GM23338 (cell line): Measurements from ENCODE around the gene WNT4. TPM values are rescaled to one million over a fixed set of nuclear protein-coding genes. Genes with fewer than 3 reads are reported as not detected.

Source experiments
- ATAC-seq: fragments of 200-7000 bp; cut with Tn5 transposase; 3 replicates; pipeline ENCODE4 v1.9.1; 2020
- DNase-seq: peaks from one replicate; pipeline ENCODE4 v3.0.0-alpha.2; 2015; ENCODE audit warnings: low spot score
- H2AFZ ChIP-seq: fragments of 200-600 bp; sonication (generic); 2 replicates; pipeline ENCODE4 v1.8.0; 2016; ENCODE audit warnings: antibody characterized with exemption, mild to moderate bottlenecking, moderate library complexity
- H3F3A ChIP-seq: fragments of 200-600 bp; sonication (generic); replicated peaks from 2 replicates; pipeline ENCODE4 v1.8.0; 2017; ENCODE audit warnings: antibody characterized with exemption, mixed run types, low read depth
- H3K27ac ChIP-seq: fragments of 200-600 bp; sonication (generic); 2 replicates; pipeline ENCODE4 v1.6.1; 2016; ENCODE audit warnings: low read depth
- H3K27me3 ChIP-seq: fragments of 200-600 bp; sonication (generic); 2 replicates; pipeline ENCODE4 v1.8.0; 2016; ENCODE audit warnings: mild to moderate bottlenecking, mixed run types, moderate library complexity; ENCODE audit not compliant: insufficient read depth
- H3K36me3 ChIP-seq: fragments of 200-600 bp; sonication (generic); 2 replicates; pipeline ENCODE4 v1.8.0; 2016; ENCODE audit warnings: mild to moderate bottlenecking; ENCODE audit not compliant: insufficient read depth
- H3K4me1 ChIP-seq: fragments of 200-600 bp; sonication (generic); 2 replicates; pipeline ENCODE4 v1.8.0; 2016; ENCODE audit warnings: mild to moderate bottlenecking, moderate library complexity; ENCODE audit not compliant: insufficient read depth
- H3K4me2 ChIP-seq: fragments of 200-600 bp; sonication (generic); 2 replicates; pipeline ENCODE4 v1.7.1; 2017; ENCODE audit warnings: mixed run types
- H3K4me3 ChIP-seq: fragments of 200-600 bp; sonication (generic); 2 replicates; pipeline ENCODE4 v1.6.1; 2016; ENCODE audit warnings: mixed run types
- H3K79me2 ChIP-seq: fragments of 200-600 bp; sonication (generic); replicated peaks from 2 replicates; pipeline ENCODE4 v1.8.0; 2017; ENCODE audit warnings: mild to moderate bottlenecking; ENCODE audit not compliant: insufficient read depth
- H3K9me2 ChIP-seq: fragments of 200-600 bp; sonication (generic); 2 replicates; pipeline ENCODE4 v1.8.0; 2017; ENCODE audit not compliant: insufficient read depth
- H4K20me1 ChIP-seq: fragments of 200-600 bp; sonication (generic); replicated peaks from 2 replicates; pipeline ENCODE4 v1.8.0; 2017; ENCODE audit warnings: mild to moderate bottlenecking; ENCODE audit not compliant: insufficient read depth
- H3K27ac Mint-ChIP-seq: 2 replicates; pipeline ENCODE4 v1.8.0; 2020; ENCODE audit warnings: inconsistent platforms, mild to moderate bottlenecking, moderate library complexity, mixed read lengths
- H3K27me3 Mint-ChIP-seq: 3 replicates; pipeline ENCODE4 v1.8.0; 2022; ENCODE audit warnings: low read depth, mild to moderate bottlenecking, moderate library complexity, mixed read lengths, inconsistent platforms; ENCODE audit not compliant: insufficient read depth, poor library complexity
- H3K36me3 Mint-ChIP-seq: 3 replicates; pipeline ENCODE4 v1.8.0; 2021; ENCODE audit warnings: low read depth, mild to moderate bottlenecking, inconsistent platforms, moderate library complexity, mixed read lengths
- H3K4me1 Mint-ChIP-seq: 3 replicates; pipeline ENCODE4 v1.8.0; 2020; ENCODE audit warnings: mild to moderate bottlenecking, inconsistent platforms, mixed read lengths
- H3K4me3 Mint-ChIP-seq: 3 replicates; pipeline ENCODE4 v1.8.0; 2021; ENCODE audit warnings: moderate library complexity, mild to moderate bottlenecking, inconsistent platforms, mixed read lengths
- H3K9me3 Mint-ChIP-seq: 3 replicates; pipeline ENCODE4 v1.8.0; 2020; ENCODE audit warnings: moderate library complexity, mild to moderate bottlenecking, inconsistent platforms, mixed read lengths
- ETS1 ChIP-seq: IDR thresholded peaks from 2 replicates; pipeline ENCODE4 v1.6.1; 2016; ENCODE audit warnings: antibody characterized with exemption
- EZH2 ChIP-seq: fragments of 200-600 bp; sonication (generic); IDR thresholded peaks from one replicate; pipeline ENCODE4 v1.8.0; 2017; ENCODE audit warnings: antibody characterized with exemption, mild to moderate bottlenecking, low read depth; ENCODE audit not compliant: unreplicated experiment
- JUNB ChIP-seq: IDR thresholded peaks from one replicate; pipeline ENCODE4 v1.6.1; 2016; ENCODE audit warnings: antibody characterized with exemption; ENCODE audit not compliant: unreplicated experiment
- NANOG ChIP-seq: IDR thresholded peaks from 2 replicates; pipeline ENCODE4 v1.6.1; 2016; ENCODE audit warnings: antibody characterized with exemption, borderline replicate concordance
- POLR2AphosphoS5 ChIP-seq: IDR thresholded peaks from 2 replicates; pipeline ENCODE4 v1.6.1; 2016; ENCODE audit warnings: antibody characterized with exemption, low read depth
- REST ChIP-seq: IDR thresholded peaks from one replicate; pipeline ENCODE4 v1.6.1; 2018; ENCODE audit warnings: antibody characterized with exemption; ENCODE audit not compliant: unreplicated experiment
- STAT1 ChIP-seq: IDR thresholded peaks from one replicate; pipeline ENCODE4 v1.6.1; 2016; ENCODE audit warnings: antibody characterized with exemption; ENCODE audit not compliant: unreplicated experiment
- ZNF114 ChIP-seq: fragments of 250-450 bp; sonication (Bioruptor Pico); IDR thresholded peaks from 2 replicates; pipeline ENCODE4 v1.5.0; 2020; ENCODE audit warnings: mild to moderate bottlenecking, moderate library complexity
- ZNF331 ChIP-seq: fragments of 250-450 bp; sonication (Bioruptor Pico); IDR thresholded peaks from 2 replicates; pipeline ENCODE4 v1.5.0; 2020; ENCODE audit warnings: low read depth, mild to moderate bottlenecking, moderate library complexity
- ZNF462 ChIP-seq: fragments of 250-450 bp; sonication (Bioruptor Pico); IDR thresholded peaks from 2 replicates; pipeline ENCODE4 v1.5.0; 2020; ENCODE audit warnings: mild to moderate bottlenecking, moderate library complexity
- polyA plus RNA-seq: library from polyadenylated mRNA; unstranded; fragments of >200 nt; fragmentation: Nextera tagmentation; extraction: Ambion mirVana; gene quantifications from 2 replicates; pipeline ENCODE4 v1.2.1, GENCODE V29; 2016
- total RNA-seq: library from RNA; depleted of rRNA; stranded (reverse); fragments of >200 nt; shearing (Covaris generic); gene quantifications from 2 replicates; pipeline ENCODE4 v1.2.3, GENCODE V29; 2014

The WNT4 gene
- total and polyA plus RNA-seq, 2 experiments from 2014 or later, result 0.59 to 0.79 TPM

- no peak for TF ChIP-seq ETS1
- TF ChIP-seq REST, result no peak
- TF ChIP-seq ZNF331, result no peak
- TF ChIP-seq NANOG, result no peak
Measured at GRCh38 chr1:22153660-22154437, 11.0 kb upstream of the WNT4 start (continued).

GRCh38 chr1:22150923-22151322, 8.0 kb upstream of the WNT4 start:
- H4K20me1 ChIP-seq, result no peaks in the 10 kb centered on the region; the same call in 1 of the 2 replicates
- Mint-ChIP-seq H3K36me3 (no peaks in the 10 kb centered on the region), H3K4me3 (no peak overlapping the region), H3K4me1 (no peaks in the 10 kb centered on the region; the same call in 2 of the 3 replicates), H3K27me3 (peaks cover 5% of the 10 kb centered on the region), H3K9me3 (no peaks in the 10 kb centered on the region), H3K27ac (no peak overlapping the region)
- H3K9me2 ChIP-seq, result no peaks in the 10 kb centered on the region
- no peaks in the 10 kb centered on the region for H3K36me3 ChIP-seq
- no peaks in the 10 kb centered on the region for H3F3A ChIP-seq
- ATAC-seq (no peak), DNase-seq (no peak)
- no peaks in the 10 kb centered on the region for H3K27me3 ChIP-seq
- no peak overlapping the region for H2AFZ ChIP-seq
- H3K4me1 ChIP-seq, result no peaks in the 10 kb centered on the region
- no peak overlapping the region for H3K4me3 ChIP-seq
- H3K4me2 ChIP-seq, result no peak overlapping the region
- no peak overlapping the region for H3K27ac ChIP-seq
- H3K79me2 ChIP-seq, result no peaks in the 10 kb centered on the region
- no peak for TF ChIP-seq POLR2AphosphoS5
- no peak for TF ChIP-seq EZH2
- TF ChIP-seq JUNB, result no peak
- TF ChIP-seq STAT1, result no peak
- no peak for TF ChIP-seq ZNF462 (CRISPR knock-in tag)
- TF ChIP-seq REST, result no peak
- TF ChIP-seq ZNF114, result no peak
